Measurements from ENCODE around the gene WDR7.

- TF ChIP-seq POLR2A (IDR thresholded peaks at IDR 0.05) (no peak), CTCF (IDR thresholded peaks at IDR 0.05) (peak in 3 of 4 experiments; percentile 31 to 60 (median 49))
Measured at GRCh38 chr18:56748698-56749268, 97.6 kb downstream of the WDR7 start.

Data from prostate gland (tissue), 2 donors.